ENCODE measurements around the gene CCDC188.

CCDC188 gene

DNA sequence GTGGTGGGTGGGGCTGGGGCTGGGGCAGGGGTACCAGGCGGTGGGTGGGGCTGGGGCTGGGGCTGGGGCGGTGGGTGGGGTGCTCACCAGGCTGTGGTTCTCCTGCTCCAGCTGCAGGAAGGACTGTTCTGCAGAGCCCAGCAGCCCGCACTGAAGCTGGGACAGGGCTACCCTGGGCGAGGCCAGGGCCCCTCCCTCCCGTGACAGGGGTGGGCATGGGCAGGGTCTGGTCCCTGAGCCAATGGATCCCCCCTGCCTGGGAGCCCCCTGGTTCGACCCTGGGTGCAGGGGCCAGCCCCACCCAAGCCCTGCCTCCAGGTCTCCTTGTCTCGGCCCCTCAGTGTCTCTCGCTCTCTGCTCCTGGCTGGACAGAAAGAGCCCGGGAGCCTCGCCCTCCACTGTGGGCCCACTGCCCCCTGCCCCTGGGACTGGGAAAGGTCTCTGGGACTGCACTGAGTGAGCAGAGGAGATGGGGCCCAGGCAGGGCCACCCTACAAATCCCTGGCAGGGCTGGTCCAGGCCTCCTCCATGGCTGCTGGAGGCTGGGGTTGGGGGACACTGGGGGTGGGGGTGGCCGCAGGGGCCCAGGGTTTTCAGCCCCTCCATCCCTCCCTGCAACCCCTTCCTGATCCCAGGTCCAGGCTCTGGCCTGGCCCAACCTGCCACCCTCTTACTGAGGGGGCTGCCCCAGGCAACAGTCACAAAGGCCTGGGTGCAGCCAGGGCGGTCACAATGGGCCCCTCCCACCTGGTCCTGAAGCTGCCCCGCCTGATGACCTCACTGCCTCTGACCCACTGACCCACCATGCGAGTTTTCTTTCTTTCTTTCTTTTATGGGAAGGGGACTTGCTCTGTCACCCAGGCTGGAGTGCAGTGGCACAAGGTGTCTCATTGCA lies at the start of gene CCDC188:
TSS of gene CCDC188 (minus strand) at position 675 of the 895 bp plus-strand sequence. CDS start at position 606, 69 bp downstream.
- H3K9me3 ChIP-seq (ENCODE audit: control insufficient read depth, insufficient read depth, low read length): no peaks in the 10 kb centered on the region
- no peak within 1 kb of the TSS for H3K9ac ChIP-seq (ENCODE audit: low read depth, low read length)
- no peak within 1 kb of the TSS for H3K27ac ChIP-seq (ENCODE audit: low read depth, low read length)
- no peaks in the 10 kb centered on the region for H3K4me1 ChIP-seq (ENCODE audit: control insufficient read depth, insufficient read depth, low read length)
- no peak within 1 kb of the TSS for H3K4me3 ChIP-seq (ENCODE audit: low read depth, low read length)
- H3K36me3 ChIP-seq (ENCODE audit: control insufficient read depth, insufficient read depth, low read length): no peaks in the 10 kb centered on the region
- no peaks in the 10 kb centered on the region for H3K27me3 ChIP-seq (ENCODE audit: control insufficient read depth, insufficient read depth, low read length)

DNA sequence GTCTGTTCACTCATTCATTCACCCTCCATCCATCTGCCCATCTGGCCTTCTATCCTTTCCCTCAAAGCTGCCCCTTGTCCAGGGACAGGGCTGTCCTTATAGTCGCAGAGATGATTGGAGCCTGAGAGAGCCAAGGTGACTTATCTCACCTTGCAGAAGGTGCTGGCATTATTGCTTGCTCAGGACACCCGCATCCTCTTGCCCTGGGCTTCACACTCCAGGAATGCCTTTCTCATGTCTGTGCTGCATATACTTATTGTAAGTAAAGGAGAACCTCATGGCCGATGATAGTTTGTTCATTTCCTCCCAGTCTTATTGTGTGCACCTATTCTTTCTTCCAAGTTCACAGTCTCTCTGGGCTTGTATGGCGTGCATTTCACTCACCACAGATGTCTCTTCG lies 49.1 kb upstream of the CCDC188 start:
- H3K36me3 ChIP-seq (ENCODE audit: control insufficient read depth, insufficient read depth, low read length): no peaks in the 10 kb centered on the region
- H3K27me3 ChIP-seq (ENCODE audit: control insufficient read depth, insufficient read depth, low read length): no peaks in the 10 kb centered on the region
- H3K4me3 ChIP-seq (ENCODE audit: low read depth, low read length): no peak overlapping the region
- H3K9ac ChIP-seq (ENCODE audit: low read depth, low read length): no peak overlapping the region
- no peak overlapping the region for H3K27ac ChIP-seq (ENCODE audit: low read depth, low read length)
- no peaks in the 10 kb centered on the region for H3K9me3 ChIP-seq (ENCODE audit: control insufficient read depth, insufficient read depth, low read length)
- H3K4me1 ChIP-seq (ENCODE audit: control insufficient read depth, insufficient read depth, low read length): peaks cover 14% of the 10 kb centered on the region; the same call in 1 of the 2 replicates

DNA sequence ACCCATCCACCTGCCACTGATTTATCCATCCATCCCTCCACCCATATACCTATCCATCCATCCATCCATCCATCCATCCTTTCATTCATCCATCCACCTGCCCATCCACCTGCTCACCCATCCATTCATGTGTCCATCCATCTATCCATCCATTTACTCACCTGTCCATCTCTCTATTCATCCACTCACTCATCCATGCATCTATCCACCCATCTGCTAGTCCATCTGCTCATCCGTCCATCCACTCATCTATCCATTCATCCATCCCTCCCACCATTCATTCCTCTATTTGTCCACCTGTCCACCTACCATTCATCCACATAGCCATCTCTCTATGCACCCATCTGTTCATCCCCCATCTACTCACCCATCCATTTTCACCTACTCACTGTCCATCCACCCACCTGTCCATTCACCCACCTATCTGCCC lies 48.6 kb upstream of the CCDC188 start:
- peaks cover 14% of the 10 kb centered on the region; the same call in 1 of the 2 replicates for H3K4me1 ChIP-seq (ENCODE audit: control insufficient read depth, insufficient read depth, low read length)
- no peak overlapping the region for H3K4me3 ChIP-seq (ENCODE audit: low read depth, low read length)
- H3K36me3 ChIP-seq (ENCODE audit: control insufficient read depth, insufficient read depth, low read length): no peaks in the 10 kb centered on the region
- H3K27ac ChIP-seq (ENCODE audit: low read depth, low read length): no peak overlapping the region
- H3K9ac ChIP-seq (ENCODE audit: low read depth, low read length): no peak overlapping the region
- H3K9me3 ChIP-seq (ENCODE audit: control insufficient read depth, insufficient read depth, low read length): no peaks in the 10 kb centered on the region
- H3K27me3 ChIP-seq (ENCODE audit: control insufficient read depth, insufficient read depth, low read length): no peaks in the 10 kb centered on the region

DNA sequence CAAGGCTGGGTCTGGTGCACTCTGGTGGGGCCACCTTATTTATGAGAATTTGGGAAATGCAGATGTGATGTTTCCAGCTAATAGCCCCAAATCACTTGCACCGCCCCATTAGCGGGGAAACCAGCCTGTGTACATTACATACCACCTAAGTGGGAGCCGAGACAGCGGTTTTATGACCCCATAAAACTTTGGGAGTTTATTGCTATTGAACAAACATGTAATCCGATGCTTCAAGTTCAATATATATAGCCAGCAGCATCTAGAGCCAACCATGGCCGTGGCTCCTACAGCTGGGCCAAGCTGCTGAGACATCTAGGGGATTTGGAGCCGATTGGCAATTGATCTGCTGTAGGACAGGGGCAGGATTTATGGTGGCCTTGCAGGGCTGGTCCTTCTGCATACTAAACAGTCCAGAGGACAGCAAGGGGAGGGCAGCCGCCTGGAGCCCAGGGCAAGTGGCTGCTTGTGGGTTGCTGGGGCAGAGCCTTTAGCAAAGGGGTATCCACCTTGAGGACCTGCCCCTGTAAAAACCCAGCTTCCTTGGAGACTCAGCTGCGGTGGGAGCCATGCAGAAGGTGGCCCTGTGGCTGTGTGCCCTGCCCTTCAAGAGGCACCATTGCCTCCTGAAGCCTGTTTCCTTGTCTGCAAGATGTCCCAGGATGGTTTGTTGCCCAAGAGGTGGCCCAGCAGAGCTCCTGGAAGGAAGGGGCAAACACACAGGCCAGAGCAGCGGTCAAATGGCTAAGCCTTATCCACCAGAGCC lies 47.9 kb upstream of the CCDC188 start:
- H3K27ac ChIP-seq (ENCODE audit: low read depth, low read length): no peak overlapping the region
- H3K9me3 ChIP-seq (ENCODE audit: control insufficient read depth, insufficient read depth, low read length): no peaks in the 10 kb centered on the region
- no peak overlapping the region for H3K4me3 ChIP-seq (ENCODE audit: low read depth, low read length)
- no peaks in the 10 kb centered on the region for H3K36me3 ChIP-seq (ENCODE audit: control insufficient read depth, insufficient read depth, low read length)
- peaks cover 7% of the 10 kb centered on the region; the same call in 1 of the 2 replicates for H3K4me1 ChIP-seq (ENCODE audit: control insufficient read depth, insufficient read depth, low read length)
- no peaks in the 10 kb centered on the region for H3K27me3 ChIP-seq (ENCODE audit: control insufficient read depth, insufficient read depth, low read length)
- no peak overlapping the region for H3K9ac ChIP-seq (ENCODE audit: low read depth, low read length)

DNA sequence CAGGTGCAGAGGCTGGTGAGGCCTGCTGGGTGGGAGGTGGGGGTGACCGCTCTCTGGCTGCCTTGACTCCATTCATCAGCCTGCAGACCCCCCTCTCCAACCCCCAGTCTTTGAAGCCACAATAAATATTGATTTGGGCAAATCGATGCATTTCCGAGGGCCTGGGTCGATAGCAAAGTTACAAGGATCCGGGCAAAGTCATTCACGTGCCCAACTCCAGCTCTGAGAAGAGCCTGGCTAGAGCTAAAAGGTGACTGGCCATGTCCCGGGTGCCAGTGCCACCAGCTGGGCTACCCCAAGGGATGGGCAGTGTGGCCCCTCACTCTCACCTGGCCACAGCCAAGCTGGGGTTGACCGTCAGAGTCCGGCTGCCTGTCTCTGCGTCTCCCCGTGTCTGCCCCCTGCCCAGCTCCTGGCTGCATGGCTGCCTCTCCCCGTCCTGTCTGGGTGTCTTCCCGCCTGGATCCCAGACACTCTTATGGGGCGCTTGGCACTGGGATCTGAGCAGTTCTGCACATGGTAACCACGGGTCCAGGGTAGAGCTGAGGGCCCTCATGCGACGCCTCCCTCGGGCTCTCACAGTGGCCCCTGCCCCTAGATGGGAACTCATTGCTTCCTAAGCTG lies 46.7 kb upstream of the CCDC188 start:
- Histone ChIP-seq H3K9ac (ENCODE audit: low read depth, low read length) (no peak overlapping the region), H3K9me3 (ENCODE audit: control insufficient read depth, insufficient read depth, low read length) (no peaks in the 10 kb centered on the region), H3K27me3 (ENCODE audit: control insufficient read depth, insufficient read depth, low read length) (no peaks in the 10 kb centered on the region), H3K36me3 (ENCODE audit: control insufficient read depth, insufficient read depth, low read length) (no peaks in the 10 kb centered on the region), H3K4me3 (ENCODE audit: low read depth, low read length) (no peak overlapping the region), H3K4me1 (ENCODE audit: control insufficient read depth, insufficient read depth, low read length) (no peaks in the 10 kb centered on the region), H3K27ac (ENCODE audit: low read depth, low read length) (no peak overlapping the region)

DNA sequence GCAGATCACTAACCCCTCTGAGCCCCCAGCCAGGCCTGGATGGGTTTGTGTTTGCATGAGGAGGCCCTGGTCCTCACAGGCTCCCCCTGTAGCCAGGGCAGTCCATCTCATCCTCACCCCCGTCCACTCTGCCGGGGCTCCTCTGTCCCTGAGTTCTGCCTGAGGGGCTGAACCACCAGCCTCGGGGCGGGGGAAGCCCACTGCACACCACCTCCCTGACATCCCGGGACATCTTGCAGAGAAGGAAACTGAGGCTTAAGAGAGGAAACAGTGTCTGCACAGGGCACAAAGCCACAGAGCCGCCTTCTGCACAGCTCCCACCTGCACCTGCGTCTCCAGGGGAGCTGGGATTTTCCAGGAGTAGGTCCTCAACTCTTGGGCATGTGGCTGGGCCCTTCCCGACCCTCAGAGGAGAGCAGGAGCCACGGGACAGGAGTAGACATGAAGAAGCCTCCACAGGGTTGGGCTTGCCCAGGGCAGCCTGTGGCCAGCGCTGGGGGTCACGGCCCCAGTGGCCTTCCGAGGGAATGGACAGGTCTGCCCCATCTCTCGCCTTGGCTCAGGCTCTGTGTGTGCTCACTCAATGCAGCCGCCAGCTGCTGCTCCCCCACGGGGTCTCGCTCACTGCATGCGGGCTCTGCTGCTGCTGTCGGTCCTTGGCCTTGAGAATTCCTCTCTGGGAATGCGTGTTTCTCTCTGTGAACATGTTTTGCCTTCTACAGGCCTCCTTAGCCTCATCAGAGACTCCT lies 45.4 kb upstream of the CCDC188 start:
- Histone ChIP-seq H3K27me3 (ENCODE audit: control insufficient read depth, insufficient read depth, low read length) (no peaks in the 10 kb centered on the region), H3K4me3 (ENCODE audit: low read depth, low read length) (no peak overlapping the region), H3K27ac (ENCODE audit: low read depth, low read length) (no peak overlapping the region), H3K9me3 (ENCODE audit: control insufficient read depth, insufficient read depth, low read length) (no peaks in the 10 kb centered on the region), H3K36me3 (ENCODE audit: control insufficient read depth, insufficient read depth, low read length) (no peaks in the 10 kb centered on the region), H3K9ac (ENCODE audit: low read depth, low read length) (no peak overlapping the region), H3K4me1 (ENCODE audit: control insufficient read depth, insufficient read depth, low read length) (no peaks in the 10 kb centered on the region)

DNA sequence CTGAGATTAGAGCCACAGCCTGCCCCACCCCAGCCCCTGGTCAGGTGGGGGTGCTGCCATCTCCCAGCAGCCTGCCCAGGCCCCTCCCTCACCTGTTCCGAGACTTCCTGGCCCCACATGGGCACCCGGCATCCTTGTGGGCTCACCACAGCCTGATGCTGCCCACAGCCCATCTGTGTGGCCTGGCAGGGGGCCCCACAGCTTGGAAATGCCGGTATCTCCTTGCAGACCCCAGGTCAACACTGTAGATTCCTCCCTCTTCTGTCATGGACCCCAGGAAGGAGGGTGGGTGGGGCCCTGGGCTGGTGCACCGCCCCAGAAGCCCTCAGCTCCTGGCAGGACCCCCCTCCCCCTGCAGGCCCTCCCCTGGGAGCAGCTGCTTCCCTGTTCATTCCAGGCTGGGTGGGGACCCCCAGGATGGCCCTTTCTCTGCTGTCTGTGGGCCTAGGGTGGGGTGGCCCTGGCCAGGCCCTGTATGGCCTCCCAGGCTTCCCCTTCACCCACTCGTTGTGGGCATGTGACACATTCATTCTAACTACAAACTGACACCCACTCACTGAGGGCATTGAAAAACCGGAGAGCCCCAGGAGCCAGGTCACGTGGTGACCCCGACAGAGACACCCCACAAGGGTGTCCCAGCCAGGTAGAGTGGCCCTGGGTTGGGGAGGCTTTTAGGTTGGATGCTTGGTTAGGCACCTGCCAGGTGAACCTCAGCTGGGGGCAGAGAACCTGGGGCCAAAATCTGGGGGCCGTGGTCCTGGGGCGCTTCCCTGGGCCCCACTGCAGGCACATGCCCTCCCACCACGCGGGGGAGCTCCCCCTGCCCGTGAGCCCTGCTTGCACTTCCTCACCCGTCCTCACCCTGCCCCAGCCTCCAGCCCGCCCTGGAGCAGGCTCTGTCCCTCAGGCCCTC lies 44.1 kb upstream of the CCDC188 start:
- Histone ChIP-seq H3K9me3 (ENCODE audit: control insufficient read depth, insufficient read depth, low read length) (no peaks in the 10 kb centered on the region), H3K27ac (ENCODE audit: low read depth, low read length) (no peak overlapping the region), H3K4me1 (ENCODE audit: control insufficient read depth, insufficient read depth, low read length) (no peaks in the 10 kb centered on the region), H3K9ac (ENCODE audit: low read depth, low read length) (no peak overlapping the region), H3K27me3 (ENCODE audit: control insufficient read depth, insufficient read depth, low read length) (no peaks in the 10 kb centered on the region), H3K36me3 (ENCODE audit: control insufficient read depth, insufficient read depth, low read length) (no peaks in the 10 kb centered on the region), H3K4me3 (ENCODE audit: low read depth, low read length) (no peak overlapping the region)

DNA sequence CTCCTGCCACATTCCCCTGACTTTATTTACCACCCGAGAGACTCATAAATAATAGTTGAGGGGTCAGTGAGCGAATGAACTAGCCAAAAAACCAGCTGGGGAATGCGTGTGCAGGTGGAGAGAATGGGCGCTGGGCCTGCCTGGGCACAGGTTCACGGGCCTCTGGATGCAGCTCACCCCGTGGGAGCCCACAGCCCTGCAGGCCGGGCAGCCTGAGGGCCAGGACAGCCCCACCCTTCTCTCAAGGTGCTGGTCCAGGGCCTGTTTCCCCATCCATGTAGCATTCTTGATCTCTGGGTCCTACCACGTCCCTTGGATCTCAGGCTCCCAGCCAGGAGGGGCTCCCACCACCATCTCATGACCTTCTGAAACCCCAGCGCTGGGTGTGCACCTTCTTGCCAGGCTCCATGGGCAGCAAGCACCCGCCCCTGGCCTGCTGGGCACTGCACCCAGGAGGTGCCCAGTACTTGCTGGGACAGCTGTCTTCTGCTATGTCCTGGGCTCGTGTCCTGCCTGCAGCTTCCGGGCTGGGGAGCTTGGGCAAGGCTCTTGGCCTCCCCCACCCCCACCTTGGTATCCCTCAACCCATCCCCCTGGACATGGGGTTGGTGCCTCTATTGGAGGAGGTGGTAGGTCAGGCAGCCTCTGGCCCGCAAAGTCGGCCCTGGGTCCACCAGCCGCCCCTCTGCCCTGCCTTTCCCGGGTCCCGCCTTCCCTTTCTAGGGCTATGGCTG lies 43.1 kb upstream of the CCDC188 start:
- no peaks in the 10 kb centered on the region for H3K27me3 ChIP-seq (ENCODE audit: control insufficient read depth, insufficient read depth, low read length)
- no peak overlapping the region for H3K4me3 ChIP-seq (ENCODE audit: low read depth, low read length)
- H3K9me3 ChIP-seq (ENCODE audit: control insufficient read depth, insufficient read depth, low read length): no peaks in the 10 kb centered on the region
- no peaks in the 10 kb centered on the region for H3K4me1 ChIP-seq (ENCODE audit: control insufficient read depth, insufficient read depth, low read length)
- H3K36me3 ChIP-seq (ENCODE audit: control insufficient read depth, insufficient read depth, low read length): no peaks in the 10 kb centered on the region
- no peak overlapping the region for H3K27ac ChIP-seq (ENCODE audit: low read depth, low read length)
- H3K9ac ChIP-seq (ENCODE audit: low read depth, low read length): no peak overlapping the region

DNA sequence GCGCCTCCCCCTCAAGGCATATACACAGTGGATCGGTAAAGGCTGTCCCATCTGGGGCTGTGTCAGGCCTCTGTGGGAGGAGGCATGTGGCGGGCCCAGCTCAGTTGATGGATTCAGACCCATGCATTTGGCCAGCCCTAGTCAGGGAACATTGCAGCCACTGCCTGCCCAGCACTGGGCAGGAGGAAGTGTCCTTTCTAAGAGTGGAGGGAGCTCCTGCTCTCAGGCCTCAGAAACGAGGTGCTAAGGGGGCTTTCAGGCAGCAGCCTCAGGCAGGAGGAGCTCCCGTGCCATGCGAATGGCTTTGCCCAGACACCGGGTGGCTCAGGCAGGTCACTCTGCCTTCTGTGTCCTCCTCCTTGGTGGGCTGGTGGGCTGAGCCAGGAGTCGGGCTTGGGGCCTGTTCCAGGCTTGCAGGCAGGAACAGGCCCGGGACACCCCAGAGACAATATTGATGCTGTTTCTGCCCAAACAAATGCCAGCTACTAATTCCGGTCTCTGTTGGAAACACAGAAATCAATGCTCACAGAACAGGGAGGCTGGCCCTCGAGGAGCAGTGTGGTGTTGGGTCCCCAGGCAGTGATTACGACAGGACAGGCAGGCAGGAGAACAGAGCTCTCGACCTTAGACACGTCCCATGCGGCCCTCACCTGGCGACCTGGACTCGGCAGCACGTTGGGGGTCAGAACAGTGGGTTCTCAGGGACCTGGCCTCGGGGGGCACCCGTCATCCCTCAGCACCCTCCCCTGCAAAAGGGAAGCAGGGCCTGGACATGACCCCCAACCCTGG lies 42.3 kb upstream of the CCDC188 start:
- H3K4me1 ChIP-seq (ENCODE audit: control insufficient read depth, insufficient read depth, low read length): no peaks in the 10 kb centered on the region
- H3K4me3 ChIP-seq (ENCODE audit: low read depth, low read length): no peak overlapping the region
- H3K9ac ChIP-seq (ENCODE audit: low read depth, low read length): no peak overlapping the region
- H3K27ac ChIP-seq (ENCODE audit: low read depth, low read length): no peak overlapping the region
- H3K9me3 ChIP-seq (ENCODE audit: control insufficient read depth, insufficient read depth, low read length): no peaks in the 10 kb centered on the region
- H3K36me3 ChIP-seq (ENCODE audit: control insufficient read depth, insufficient read depth, low read length): no peaks in the 10 kb centered on the region
- no peaks in the 10 kb centered on the region for H3K27me3 ChIP-seq (ENCODE audit: control insufficient read depth, insufficient read depth, low read length)
